ENCODE measurements around the gene ST8SIA6. TPM values are rescaled to one million over a fixed set of nuclear protein-coding genes. Genes with fewer than 3 reads are reported as not detected.
A peak's percentile ranks its signal among the peaks of the same experiment; 100 is the strongest.

The ST8SIA6 gene
- total RNA-seq, 1 donor from 2014 or later = 4.3 TPM

DNA sequence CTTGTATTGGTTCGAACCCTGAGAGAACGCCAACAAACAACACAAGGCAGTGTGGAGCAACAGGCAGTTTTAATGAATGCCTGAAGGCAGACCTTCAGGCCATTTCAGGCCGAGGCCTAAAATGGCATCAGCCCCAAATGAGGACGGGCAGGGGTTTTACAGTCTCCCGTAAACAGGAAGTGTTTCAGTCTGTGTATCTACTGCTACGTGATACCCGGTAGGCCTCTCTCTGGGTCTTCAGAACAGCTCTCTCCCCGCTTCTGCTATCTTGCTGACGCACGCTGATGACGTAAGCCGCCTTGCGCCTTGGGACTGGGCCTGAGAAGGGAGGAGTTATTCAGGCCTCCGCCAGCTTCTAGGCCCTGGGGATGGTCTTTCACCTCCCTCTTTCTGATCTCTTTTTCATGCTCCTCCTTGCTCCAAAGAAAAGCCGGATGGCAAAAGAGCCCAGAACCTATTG is 67.7 kb downstream of the ST8SIA6 start:
- DNase-seq (ENCODE audit: low spot score) = no peak

DNA sequence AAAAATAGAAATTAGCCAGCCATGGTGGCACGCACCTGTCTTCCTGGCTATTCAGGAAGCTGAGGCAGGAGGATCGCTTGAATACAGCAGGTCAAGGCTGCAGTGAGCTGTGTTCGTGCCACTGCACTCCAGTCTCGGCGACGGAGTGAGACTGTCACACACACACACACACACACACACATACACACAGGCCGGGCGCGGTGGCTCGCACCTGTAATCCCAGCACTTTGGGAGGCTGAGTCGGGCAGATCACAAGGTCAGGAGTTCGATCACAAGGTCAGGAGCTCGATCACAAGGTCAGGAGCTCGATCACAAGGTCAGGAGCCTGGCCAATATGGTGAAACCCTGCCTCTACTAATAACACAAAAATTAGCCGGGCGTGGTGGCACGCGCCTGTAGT is 68.4 kb downstream of the ST8SIA6 start:
- DNase-seq (ENCODE audit: low spot score) = no peak

DNA sequence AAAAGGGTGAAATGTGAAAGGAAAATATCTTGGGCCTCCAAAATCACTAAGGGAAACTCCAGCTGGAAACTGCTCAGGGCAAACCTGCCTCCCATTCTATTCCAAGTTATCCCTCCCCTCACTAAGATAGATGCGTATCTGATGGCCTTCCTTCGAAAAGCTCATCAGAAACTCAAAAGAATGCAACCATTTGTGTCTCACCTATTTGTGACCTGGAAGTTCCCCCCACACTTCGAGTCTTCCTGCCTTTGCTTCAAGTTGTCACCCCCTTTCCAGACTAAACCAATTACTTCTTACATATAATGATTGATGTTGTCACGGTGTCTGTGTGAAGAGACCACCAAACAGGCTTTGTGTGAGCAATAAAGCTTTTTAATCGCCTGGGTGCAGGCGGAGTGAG is 69.3 kb downstream of the ST8SIA6 start:
- no peak for DNase-seq (ENCODE audit: low spot score)

DNA sequence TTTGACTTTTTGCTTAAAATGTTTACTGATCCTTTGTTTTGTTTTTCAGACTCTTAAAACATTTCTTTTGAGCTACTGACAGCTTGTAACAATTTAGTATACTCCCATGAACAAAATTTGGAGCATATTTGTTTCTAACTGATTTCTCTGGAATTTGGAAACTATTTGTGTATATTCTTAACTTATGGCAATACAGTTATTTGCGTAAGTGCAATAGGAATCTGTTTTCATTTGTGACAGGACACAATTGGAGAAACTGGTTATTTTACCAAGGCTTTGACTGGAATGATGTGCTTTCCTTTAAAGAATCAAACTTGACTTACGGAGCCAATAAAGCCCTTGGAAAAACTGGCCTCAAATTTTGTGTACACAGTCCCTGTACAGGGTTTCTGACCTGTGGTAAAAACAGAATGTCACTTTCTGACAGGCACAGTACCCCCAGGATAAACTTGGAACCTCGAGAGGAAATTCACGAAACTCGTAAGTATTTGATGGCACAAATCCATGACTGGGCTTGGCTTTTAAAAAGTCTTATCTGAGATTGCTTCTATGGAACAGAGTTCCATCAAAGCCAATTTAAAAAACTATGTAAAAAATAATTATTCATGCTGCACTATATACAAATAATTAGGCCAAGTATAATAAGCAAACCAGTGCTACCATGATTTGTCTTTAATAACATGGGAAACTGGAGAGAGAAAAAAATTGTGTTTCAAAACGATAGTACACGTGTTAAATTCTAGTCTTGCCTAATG is 70.4 kb downstream of the ST8SIA6 start:
- peak; percentile 3 for DNase-seq (ENCODE audit: low spot score)

DNA sequence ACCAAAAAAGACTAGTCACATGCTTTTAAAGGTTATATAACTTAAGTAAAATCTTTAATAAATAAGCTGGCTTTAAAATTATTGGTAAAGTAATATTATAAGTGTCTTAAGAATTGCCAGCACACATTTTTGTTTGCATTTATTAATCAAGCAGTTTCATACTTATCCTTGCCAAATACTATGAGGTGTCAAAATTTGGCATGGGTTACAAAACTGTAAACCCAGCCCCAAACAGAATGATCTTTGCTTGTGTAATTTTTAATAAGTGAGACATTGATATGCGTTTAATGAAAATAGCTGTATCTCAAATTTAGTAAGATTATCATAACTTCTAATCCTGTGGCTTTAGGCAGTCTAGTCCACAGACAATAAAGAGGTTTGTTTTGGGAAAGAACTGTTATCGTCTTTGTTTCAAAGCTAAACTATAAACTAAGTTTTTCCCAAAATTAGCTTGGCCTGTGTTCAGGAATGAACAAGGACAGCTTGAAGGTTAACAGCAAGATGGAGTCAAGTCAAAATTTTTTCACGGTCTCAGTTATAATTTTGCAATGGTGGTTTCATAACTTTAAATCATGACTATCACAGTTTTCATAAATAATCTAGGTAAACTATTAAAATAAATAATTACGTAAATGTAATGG is 72.8 kb downstream of the ST8SIA6 start:
- no peak for DNase-seq (ENCODE audit: low spot score)

DNA sequence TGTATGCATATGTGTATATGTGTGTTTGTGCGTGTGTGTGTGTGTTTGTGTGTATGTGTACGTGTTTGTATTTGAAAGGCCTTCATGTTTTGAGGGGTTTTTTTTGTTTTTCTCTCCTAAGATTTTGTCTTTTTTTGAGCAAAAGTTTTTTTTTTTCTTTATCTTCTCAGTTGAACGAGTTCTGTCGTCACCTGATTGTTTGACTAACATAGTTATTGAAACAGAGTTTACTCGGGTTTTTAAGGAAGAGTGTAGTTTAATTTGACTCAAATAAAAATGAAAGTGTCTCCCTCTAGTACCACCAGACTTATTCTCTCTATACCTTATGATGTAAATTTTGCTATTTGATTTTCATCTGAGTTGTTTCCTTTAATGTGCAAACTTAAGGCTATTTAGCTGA is 73.5 kb downstream of the ST8SIA6 start:
- DNase-seq (ENCODE audit: low spot score) = no peak

DNA sequence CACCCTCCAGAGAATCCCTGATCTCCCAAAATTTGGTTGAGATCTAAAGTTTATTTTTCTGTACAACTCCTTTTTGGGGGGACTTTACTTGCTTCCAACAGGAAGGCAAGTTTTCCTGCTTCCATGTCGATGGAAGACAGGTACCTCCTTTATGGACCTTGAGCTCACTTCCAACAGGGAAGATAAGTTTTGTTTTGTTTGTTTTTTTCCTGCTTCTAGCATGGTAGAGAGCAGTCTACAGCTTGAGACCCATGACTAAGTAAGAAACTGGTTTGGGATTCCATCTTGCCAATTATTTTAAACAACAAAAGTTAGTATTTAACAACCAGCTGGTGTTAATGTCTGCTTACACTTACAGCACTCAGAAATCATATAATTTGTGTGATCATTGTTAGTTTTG is 74.4 kb downstream of the ST8SIA6 start:
- no peak for DNase-seq (ENCODE audit: low spot score)

DNA sequence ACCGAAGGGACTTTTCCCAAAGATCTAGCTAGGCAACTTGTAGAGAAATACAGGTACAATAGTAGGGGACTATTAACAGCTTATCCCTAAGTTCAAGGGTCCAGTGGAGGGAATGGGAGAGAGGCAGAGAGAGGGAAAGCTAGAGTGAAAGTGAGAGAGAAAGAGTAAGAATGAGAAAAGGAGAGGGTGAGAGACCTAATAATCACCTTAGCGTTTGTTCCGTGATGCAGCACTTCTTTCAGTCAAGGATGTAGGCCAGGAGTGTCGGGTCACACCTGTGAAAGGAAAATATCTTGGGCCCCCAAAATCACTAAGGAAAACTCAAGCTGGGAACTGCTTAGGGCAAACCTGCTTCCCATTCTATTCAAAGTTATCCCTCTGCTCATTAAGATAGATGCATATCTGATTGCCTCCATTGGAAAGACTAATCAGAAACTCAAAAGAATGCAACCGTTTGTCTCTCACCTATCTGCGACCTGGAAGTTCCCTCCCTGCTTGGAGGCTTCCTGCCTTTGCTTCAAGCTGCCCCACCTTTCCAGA is 75.2 kb downstream of the ST8SIA6 start:
- no peak for DNase-seq (ENCODE audit: low spot score)

DNA sequence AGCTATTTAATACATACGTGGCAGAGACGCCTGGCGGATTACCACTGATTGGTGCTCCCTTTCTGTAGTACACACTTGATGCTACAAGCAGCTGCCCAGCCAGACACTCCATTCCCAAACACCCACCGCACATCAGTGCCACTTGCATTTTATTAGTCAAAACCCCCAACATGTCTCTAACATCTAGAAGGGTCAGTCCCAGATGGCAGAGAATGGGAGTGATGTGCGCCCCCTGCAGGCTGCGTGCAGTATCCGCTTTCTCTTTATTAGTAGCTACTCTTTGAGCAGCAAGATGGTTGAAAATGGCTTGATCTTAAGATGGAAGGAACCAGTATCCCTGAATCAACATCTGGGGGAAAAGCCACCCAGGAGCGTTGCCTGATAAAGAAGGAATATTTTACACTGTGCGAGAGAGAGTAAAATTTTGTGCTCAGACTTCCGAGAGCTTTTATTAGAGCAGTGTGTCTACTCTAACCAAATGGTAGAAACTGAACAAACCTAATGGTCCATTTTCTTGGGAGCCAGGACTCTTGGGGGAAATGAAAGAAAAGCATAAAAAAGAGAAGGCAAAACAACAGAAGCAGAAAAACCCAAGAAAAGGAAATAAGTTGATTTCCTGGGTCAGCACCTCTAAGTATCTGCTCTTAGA is 78.3 kb downstream of the ST8SIA6 start:
- DNase-seq (ENCODE audit: low spot score) = no peak

DNA sequence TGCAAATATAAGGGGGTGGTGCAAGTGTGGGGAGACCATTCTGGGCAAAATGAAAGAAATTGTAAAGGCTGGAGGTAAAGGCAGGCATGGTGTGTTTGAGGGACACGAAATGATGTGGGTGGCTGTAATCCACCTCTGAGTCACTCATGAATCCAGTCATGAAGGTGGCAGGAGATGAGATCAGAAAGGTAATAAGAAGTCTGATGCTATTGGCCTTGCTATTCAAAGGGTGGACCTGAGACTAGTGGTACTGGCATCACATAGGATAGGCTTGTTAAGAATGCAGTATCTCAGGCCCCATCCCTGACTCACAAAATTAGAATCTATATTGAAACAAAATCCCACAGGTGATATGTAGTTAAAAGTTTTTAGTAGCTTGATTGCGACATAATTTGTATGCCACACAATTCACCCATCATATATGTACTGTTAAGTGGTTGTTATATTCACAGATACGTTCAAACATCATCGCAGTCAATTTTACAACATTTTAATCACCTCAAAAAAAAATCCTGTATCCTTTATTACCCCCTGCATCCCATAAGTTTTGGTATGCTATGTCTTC is 85.6 kb downstream of the ST8SIA6 start:
- no peak for DNase-seq (ENCODE audit: low spot score)

DNA sequence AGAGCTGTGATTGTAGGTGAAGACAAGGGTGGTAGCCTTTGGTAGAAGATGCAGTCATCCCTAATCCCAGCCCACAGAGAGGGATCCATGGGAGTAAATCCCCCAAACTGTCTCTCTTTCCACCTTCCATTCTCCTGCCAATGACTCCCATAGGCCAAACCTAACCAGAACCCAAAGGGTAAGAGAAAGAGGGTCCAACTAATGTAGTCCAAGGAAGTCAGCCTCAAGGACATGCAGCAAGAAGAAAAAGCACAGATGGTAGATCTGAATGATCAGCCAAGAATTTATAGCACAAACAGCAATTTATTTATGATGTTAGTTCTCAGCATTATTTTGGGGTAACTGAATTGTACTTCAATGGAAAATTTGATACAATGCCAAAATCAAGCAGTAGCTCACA is 87.7 kb downstream of the ST8SIA6 start:
- no peak for DNase-seq (ENCODE audit: low spot score)

DNA sequence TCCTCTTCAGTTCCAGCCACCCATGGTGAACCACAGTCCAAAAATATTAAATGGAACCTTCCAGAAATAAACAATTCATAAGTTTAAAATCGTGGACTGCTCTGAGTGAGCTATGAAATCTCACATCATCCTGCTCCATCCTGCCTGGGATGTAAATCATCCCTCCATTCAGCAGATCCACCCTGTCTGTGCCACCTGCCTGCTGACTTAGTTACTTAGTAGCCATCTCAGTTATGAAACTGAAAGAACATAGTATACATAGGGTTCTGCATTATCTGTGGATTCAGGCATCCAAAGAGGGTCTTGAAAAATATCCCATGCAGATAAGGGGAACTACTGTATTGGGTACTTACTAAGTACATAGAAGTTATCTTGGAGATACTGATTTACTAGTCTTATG is 89.0 kb downstream of the ST8SIA6 start:
- DNase-seq (ENCODE audit: low spot score) = no peak

DNA sequence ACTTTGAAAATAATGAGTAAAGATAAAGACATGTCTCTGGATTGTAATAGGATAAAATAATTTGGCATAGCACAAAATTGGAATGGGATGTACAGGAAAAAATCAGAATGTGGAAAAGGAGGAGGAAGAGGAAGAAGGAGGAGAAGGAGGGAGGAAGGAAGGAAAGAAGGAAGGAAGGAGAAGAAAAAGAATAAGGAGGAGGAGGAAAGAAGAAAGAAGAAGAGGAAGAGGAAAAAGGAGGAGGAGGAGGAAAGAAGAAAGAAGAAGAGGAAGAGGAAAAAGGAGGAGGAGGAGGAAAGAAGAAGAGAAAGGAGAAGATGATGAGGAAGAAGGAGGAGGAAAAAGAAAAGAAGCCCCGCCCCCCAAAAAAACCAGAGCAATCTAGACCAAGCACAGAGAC is 95.9 kb downstream of the ST8SIA6 start:
- DNase-seq (ENCODE audit: low spot score) = no peak

DNA sequence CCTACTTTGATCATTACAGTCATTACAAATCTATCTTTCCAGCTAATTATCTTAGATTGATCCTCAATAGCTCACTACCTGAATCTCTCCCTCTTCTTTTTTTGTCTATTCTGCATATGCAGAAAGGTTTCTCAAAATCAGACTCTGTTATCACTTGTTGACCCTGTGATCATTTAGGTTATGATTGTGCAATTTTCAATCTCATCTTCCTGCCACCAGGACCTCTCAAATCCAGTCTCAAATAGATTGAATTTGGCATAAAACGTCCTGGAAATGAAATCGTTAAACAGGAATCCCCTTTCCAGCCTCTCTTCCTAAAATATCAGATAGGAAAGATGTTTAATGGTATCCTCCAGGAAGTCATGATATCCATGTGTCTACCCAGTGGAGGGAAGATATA is 96.6 kb downstream of the ST8SIA6 start:
- DNase-seq (ENCODE audit: low spot score) = no peak

DNA sequence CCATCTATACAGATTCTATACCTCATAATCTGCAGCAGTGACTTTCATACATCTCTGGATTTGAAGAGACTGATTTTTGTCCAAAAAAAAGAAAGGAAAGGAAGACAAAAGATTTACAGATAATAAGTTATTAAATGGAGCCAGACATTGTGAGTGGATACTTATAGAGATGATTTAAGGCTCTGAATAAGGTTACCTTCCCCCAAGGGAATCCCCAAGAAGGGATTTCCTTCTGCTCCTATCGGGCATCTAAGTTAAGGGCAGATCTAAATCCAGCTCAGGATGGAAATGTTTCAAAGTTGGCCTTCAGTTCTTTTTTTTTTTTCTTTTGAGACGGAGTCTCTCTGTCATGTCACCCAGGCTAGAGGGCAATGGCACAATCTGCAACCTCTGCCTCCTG is 97.6 kb downstream of the ST8SIA6 start:
- no peak for DNase-seq (ENCODE audit: low spot score)

DNA sequence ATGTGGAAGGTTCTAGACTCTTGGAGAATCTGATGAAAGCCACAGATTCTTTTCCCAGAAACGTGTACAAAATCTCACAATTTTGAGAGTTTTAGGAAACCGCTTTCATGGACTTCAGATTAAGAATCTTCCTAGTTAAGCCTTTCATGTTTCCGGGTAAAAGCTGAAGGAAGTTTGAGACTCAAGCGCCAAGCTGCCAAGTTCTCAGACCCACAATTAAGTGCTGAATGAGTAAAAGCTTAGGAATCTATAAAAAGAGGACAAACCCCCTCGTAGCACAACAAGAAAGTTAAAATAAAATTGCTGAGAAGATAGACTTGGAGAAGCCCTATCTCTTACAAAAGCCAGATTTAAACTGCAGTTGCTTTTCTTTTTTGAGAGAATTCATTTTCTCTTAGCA is 99.6 kb downstream of the ST8SIA6 start:
- no peak for DNase-seq (ENCODE audit: low spot score)

DNA sequence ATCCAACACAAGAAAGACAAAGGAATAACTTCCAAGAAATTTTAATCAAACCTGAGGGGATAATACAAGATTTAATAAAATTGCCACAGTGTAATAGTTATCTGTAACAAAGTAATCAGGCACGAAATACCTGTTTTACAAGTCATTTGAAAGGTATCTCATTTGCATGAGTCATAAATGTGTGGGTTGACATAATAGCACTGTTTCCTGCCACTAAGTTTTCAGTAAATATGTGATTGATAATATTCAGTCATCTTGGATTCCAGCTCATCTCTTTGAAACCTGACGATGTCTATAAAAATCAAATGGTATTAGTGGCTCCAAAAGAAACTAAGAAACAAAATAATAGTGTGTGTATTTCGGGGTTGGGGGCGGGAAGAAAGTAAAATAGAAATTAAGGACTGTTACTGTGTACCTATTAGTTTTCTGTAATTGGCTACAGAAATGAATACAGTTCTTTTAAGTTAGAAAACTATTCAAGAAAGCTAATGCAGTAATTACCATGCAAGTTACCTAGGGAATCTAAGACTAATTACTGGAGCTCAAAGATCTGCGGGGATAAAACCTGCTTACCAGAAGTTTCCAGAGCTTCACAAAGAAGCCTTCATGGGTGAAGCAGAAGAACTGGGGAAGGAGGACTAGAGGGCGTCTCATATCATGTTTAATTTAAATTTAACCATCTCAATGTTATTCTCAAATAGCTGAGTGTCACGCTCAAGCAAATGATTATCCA is 100.7 kb downstream of the ST8SIA6 start:
- no peak for DNase-seq (ENCODE audit: low spot score)

DNA sequence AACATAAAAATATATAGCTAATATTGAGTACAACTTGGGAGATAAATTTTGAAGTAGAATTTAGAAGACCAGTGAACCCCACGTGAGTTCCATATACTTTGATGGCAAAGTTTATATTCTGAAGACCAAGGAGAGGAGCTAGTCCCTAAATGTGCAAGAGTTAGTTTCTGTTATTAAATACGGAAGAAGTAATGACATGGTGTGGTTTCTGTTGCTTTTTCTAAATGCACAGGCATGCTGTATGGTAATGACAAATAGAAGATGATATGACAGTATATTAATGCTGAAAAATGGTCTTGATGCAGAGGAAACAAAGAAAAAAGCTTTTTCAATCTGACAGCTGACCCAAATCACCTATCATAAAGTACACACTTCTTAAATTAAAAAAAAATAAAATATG is 101.8 kb downstream of the ST8SIA6 start:
- no peak for DNase-seq (ENCODE audit: low spot score)

DNA sequence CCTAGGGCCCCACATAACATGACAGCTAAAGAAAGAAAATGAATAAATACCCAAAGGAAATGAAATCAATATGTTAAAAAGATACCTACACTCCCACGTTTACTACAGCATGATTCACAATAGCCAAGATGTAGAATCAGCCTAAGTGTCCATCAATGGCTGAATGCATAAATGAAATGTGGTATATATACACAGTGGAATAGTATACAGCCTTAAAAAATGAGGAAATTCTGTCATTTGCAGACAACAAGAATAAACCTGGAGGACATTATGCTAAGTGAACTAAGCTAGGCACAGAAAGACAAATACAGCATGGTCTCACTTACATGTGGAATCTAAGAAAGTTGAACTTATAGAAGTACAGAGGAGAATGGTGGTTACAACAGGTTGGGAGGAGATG is 102.9 kb downstream of the ST8SIA6 start:
- no peak for DNase-seq (ENCODE audit: low spot score)

DNA sequence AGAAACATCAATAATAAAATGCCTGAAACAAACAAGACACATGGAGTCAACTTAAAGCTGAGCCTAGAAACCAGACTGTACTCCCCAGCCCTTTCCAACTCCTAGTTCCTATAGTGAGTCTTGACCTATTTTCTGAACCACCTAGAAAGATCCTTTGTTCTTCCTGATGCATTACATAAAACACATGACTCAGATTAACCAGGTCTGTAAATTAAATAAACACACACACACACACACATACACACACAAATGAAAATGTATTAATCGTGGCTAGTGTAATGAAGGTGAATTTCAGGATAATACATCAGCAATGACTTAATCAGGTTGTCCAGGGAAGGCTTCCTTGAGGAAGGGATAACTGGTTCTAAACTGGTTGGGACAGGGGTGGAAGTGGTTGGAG is 104.7 kb downstream of the ST8SIA6 start:
- DNase-seq (ENCODE audit: low spot score) = no peak

DNA sequence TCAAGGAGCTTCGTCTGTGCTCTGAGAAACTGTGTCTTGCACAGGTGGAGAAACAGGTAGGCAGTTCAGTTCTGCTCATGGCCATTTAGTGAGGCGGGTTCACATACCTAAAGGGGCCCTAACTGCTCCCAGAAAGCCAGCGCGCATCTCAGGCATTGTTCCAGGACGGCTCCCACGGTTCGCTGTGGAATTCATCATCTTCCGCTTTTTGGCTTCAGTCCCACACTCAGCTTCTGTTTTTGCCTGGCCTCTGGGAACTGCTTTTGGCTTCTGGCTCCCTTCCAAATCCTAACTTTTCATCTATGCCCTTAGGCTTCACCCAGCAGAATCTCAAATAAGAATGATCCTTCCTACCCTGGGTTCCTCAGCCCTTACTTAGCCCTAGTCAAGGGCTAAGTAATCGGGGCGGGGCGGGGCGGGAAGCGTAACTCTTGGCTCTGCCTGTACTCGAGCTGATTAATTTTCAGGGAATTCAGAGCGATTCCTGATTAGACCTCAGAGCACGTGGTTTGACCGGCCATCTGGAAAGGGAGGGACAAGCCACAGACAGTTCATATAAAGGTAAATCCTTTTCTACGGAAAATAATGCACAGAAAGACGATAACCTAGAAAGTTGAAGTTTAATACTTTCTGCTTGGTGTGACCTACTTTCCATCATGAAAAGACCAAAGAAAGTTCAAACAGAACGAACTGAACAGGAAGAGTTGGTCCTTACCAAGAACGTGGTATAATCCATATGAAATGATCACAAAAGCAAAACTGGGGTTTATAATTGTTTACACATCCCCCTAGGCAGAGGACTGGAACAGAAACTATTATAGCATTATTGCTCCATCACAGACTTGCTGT is 105.7 kb downstream of the ST8SIA6 start:
- peak; percentile 74 for DNase-seq (ENCODE audit: low spot score)
